Central memory CD4-positive, alpha-beta T cell (primary cell): ENCODE data around the gene CSMD2.

ENCODE experiments used
- DNase-seq: peaks from one replicate; pipeline ENCODE4 v3.0.0; 2022

Gene CSMD2

GRCh38 chr1:33740040-33740744, 424.8 kb downstream of the CSMD2 start:
- no peak for DNase-seq

GRCh38 chr1:33738976-33739375, 426.1 kb downstream of the CSMD2 start:
- DNase-seq, result no peak

GRCh38 chr1:33738536-33738935, 426.5 kb downstream of the CSMD2 start:
- no peak for DNase-seq

- DNase-seq, result no peak
These were observed 428.5 kb downstream of the CSMD2 start for GRCh38 chr1:33736496-33736895.

GRCh38 chr1:33735624-33736023, 429.4 kb downstream of the CSMD2 start:
- no peak for DNase-seq

- no peak for DNase-seq
These were observed 437.7 kb downstream of the CSMD2 start for GRCh38 chr1:33727310-33727709.

- DNase-seq, result no peak
These were observed 438.7 kb downstream of the CSMD2 start for GRCh38 chr1:33726274-33726804.

GRCh38 chr1:33725556-33726160, 439.4 kb downstream of the CSMD2 start:
- no peak for DNase-seq

- DNase-seq, result no peak
These were observed 440.0 kb downstream of the CSMD2 start for GRCh38 chr1:33725037-33725436.

- DNase-seq, result no peak
These were observed 440.7 kb downstream of the CSMD2 start for GRCh38 chr1:33724348-33724747.

GRCh38 chr1:33723251-33723650, 441.8 kb downstream of the CSMD2 start:
- DNase-seq, result no peak

- DNase-seq, result no peak
These were observed 443.7 kb downstream of the CSMD2 start for GRCh38 chr1:33721301-33721815.

GRCh38 chr1:33719771-33720670, 445.0 kb downstream of the CSMD2 start:
- DNase-seq, result no peak

- DNase-seq, result no peak
These were observed 445.7 kb downstream of the CSMD2 start for GRCh38 chr1:33719326-33719725.

GRCh38 chr1:33718186-33718585, 446.8 kb downstream of the CSMD2 start:
- DNase-seq, result no peak

- no peak for DNase-seq
These were observed 447.9 kb downstream of the CSMD2 start for GRCh38 chr1:33716976-33717688.

- no peak for DNase-seq
These were observed 449.7 kb downstream of the CSMD2 start for GRCh38 chr1:33715195-33715811.

- no peak for DNase-seq
These were observed 450.6 kb downstream of the CSMD2 start for GRCh38 chr1:33714421-33714820.

GRCh38 chr1:33713058-33713877, 451.8 kb downstream of the CSMD2 start:
- DNase-seq, result no peak

GRCh38 chr1:33712186-33712585, 452.8 kb downstream of the CSMD2 start:
- DNase-seq, result no peak

GRCh38 chr1:33711511-33711910, 453.5 kb downstream of the CSMD2 start:
- DNase-seq, result no peak
